ENCODE measurements around the gene USP15.

The USP15 gene

DNA sequence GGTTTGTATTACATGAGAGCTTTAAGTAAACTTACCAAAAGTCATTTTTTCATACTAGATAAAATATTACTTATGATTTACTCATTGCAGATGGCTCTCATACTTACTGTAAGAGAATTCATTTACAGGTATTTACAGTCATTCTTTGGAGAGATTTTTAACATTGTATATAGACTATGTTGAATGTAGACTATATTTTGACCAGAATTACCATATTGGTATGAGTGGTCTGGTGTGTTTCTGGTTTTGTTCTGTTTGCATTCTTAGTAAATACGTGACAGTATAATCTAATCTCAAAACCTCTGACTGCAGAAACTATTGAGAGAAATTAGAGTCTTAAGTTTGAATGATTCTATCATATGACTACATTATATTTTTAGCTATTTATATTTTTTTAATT is 91.1 kb downstream of the USP15 start:
- TF ChIP-seq FOXP2 (optimal IDR thresholded peaks at IDR 0.05; ENCODE audit: borderline replicate concordance, extremely low read depth, extremely low read length, insufficient read depth) (no peak), POLR2AphosphoS5 (IDR thresholded peaks at IDR 0.05; ENCODE audit: low read depth, low read length) (no peak), SIN3A (IDR thresholded peaks at IDR 0.05; ENCODE audit: borderline replicate concordance, insufficient read depth, low read length) (no peak), TAF1 (IDR thresholded peaks at IDR 0.05; ENCODE audit: borderline replicate concordance, insufficient read depth, low read length) (no peak)
- TF ChIP-seq, protein P1, sequence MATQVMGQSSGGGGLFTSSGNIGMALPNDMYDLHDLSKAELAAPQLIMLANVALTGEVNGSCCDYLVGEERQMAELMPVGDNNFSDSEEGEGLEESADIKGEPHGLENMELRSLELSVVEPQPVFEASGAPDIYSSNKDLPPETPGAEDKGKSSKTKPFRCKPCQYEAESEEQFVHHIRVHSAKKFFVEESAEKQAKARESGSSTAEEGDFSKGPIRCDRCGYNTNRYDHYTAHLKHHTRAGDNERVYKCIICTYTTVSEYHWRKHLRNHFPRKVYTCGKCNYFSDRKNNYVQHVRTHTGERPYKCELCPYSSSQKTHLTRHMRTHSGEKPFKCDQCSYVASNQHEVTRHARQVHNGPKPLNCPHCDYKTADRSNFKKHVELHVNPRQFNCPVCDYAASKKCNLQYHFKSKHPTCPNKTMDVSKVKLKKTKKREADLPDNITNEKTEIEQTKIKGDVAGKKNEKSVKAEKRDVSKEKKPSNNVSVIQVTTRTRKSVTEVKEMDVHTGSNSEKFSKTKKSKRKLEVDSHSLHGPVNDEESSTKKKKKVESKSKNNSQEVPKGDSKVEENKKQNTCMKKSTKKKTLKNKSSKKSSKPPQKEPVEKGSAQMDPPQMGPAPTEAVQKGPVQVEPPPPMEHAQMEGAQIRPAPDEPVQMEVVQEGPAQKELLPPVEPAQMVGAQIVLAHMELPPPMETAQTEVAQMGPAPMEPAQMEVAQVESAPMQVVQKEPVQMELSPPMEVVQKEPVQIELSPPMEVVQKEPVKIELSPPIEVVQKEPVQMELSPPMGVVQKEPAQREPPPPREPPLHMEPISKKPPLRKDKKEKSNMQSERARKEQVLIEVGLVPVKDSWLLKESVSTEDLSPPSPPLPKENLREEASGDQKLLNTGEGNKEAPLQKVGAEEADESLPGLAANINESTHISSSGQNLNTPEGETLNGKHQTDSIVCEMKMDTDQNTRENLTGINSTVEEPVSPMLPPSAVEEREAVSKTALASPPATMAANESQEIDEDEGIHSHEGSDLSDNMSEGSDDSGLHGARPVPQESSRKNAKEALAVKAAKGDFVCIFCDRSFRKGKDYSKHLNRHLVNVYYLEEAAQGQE (IDR thresholded peaks at IDR 0.05; ENCODE audit: insufficient read depth in 1 of 2, low read depth in 2 of 2, low read length in 2 of 2): no peak

DNA sequence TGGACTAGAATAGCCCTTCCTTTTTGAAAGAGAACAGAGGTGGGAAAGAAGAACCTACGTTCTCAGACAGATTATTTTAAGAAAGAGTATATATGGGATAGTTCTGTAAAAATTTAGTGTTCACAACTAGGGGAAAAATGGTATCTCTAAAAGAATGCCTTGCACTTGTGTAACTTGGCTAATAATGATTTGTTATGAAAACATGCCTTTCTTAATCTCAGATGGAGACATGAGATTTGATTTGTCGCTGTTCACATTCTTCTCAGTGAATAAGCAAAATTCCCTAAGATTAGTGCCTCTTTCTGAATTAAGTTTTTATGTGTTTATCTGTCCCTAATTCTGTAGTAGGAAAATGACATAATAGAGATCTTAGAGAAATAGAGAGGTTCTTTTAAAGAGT is 100.8 kb downstream of the USP15 start:
- TF ChIP-seq, protein P1 (IDR thresholded peaks at IDR 0.05; ENCODE audit: insufficient read depth in 1 of 2, low read depth in 2 of 2, low read length in 2 of 2): no peak

DNA sequence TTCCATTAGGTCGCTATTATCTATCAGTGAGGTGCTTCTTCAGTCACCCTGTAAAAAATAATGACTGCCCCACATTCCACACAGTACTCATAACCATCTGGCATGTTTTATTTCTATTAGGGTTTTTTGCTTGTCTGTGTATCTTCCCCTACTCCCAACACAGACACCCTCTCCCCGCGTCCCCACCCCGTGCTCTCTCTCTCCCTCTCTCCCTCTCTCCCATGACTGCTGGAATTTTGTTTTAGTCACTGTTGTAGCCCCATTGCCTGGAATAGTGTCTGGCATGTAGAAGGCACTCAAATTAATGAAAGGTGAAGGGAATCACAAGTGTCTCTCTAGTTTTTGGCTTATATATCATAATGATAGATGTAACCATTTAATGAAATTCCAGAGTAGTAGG is 103.3 kb downstream of the USP15 start:
- TF ChIP-seq TAF1 (IDR thresholded peaks at IDR 0.05; ENCODE audit: borderline replicate concordance, insufficient read depth, low read length): no peak
- TF ChIP-seq POLR2AphosphoS5 (IDR thresholded peaks at IDR 0.05; ENCODE audit: low read depth, low read length): no peak
- TF ChIP-seq, protein P1 (IDR thresholded peaks at IDR 0.05; ENCODE audit: insufficient read depth in 1 of 2, low read depth in 2 of 2, low read length in 2 of 2): no peak
- TF ChIP-seq FOXP2 (optimal IDR thresholded peaks at IDR 0.05; ENCODE audit: borderline replicate concordance, extremely low read depth, extremely low read length, insufficient read depth): no peak
- TF ChIP-seq SIN3A (IDR thresholded peaks at IDR 0.05; ENCODE audit: borderline replicate concordance, insufficient read depth, low read length): no peak

DNA sequence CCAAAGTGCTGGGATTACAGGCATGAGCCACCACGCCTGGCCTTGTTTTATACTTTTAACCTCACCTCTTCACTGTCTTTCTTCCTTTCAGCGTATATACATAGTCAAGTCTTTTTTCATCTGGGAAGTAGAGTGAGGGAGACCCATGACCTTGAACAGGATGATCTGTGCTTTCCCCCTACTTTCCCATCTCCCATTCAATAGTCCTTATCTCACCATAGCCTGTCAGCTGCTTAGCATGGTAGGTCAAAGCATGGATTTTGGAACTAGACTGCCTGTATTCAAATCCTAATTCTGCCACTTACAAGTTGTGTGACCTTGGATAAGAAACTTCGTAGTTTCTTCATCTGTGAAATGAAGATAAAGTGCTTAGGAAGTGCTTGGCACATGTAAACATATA is 110.0 kb downstream of the USP15 start:
- TF ChIP-seq, protein P1 (IDR thresholded peaks at IDR 0.05; ENCODE audit: insufficient read depth in 1 of 2, low read depth in 2 of 2, low read length in 2 of 2): no peak
- no peak for TF ChIP-seq FOXP2 (optimal IDR thresholded peaks at IDR 0.05; ENCODE audit: borderline replicate concordance, extremely low read depth, extremely low read length, insufficient read depth)
- TF ChIP-seq POLR2AphosphoS5 (IDR thresholded peaks at IDR 0.05; ENCODE audit: low read depth, low read length): no peak
- TF ChIP-seq SIN3A (IDR thresholded peaks at IDR 0.05; ENCODE audit: borderline replicate concordance, insufficient read depth, low read length): no peak
- TF ChIP-seq TAF1 (IDR thresholded peaks at IDR 0.05; ENCODE audit: borderline replicate concordance, insufficient read depth, low read length): no peak

DNA sequence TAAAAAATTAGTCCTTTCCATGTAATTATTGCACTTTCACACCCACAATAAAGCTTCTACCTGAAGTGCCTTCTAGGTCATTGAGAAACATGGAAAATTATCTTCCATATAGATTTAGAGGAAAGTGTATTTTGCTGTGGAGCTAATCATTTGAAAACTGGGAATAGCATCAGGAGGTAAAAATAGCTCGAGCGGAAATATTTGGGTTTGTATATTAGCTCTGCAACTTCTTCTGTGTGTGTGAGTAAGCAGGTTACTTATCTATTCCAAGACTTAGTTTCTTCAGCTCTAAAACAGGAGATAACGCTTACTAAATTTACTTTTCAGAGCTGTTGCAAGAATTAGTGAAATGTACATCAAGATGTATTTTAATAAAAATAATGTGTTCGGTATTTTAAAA is 111.5 kb downstream of the USP15 start:
- TF ChIP-seq, protein P1 (IDR thresholded peaks at IDR 0.05; ENCODE audit: insufficient read depth in 1 of 2, low read depth in 2 of 2, low read length in 2 of 2): no peak
- TF ChIP-seq SIN3A (IDR thresholded peaks at IDR 0.05; ENCODE audit: borderline replicate concordance, insufficient read depth, low read length) (no peak), POLR2AphosphoS5 (IDR thresholded peaks at IDR 0.05; ENCODE audit: low read depth, low read length) (no peak), TAF1 (IDR thresholded peaks at IDR 0.05; ENCODE audit: borderline replicate concordance, insufficient read depth, low read length) (no peak), FOXP2 (optimal IDR thresholded peaks at IDR 0.05; ENCODE audit: borderline replicate concordance, extremely low read depth, extremely low read length, insufficient read depth) (no peak)

All from PFSK-1 (cell line).